GM12872 (cell line): ENCODE results near the gene BBX.

Experiments
- CTCF ChIP-seq: IDR thresholded peaks from 3 replicates; pipeline ENCODE4 v1.5.1; 2011; ENCODE audit warnings: low read depth, mild to moderate bottlenecking, low read length, moderate library complexity; ENCODE audit not compliant: insufficient read depth

The BBX gene

GRCh38 chr3:107794664-107795443, 272.1 kb downstream of the BBX start:
- no peak for TF ChIP-seq CTCF

- TF ChIP-seq CTCF = no peak
Measured at GRCh38 chr3:107795514-107796094, 272.8 kb downstream of the BBX start.

DNA sequence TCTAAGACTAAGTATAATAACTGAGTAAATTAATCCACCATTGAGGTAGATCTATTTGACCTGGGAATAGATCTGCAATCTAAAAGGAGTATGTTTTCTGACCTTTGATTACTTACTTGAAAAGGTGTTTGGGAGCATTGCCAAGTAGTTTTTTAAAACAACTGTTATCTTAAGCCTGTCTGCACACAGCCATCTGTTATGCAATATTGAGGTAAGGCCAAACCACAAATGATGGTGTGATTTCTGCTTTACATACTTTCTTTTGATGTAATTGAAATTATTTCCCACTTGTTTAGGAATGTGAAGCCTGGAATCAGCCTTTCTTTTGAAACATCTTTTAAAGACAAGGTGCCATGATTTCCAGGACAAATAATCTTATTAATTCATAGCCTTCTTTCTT, 274.0 kb downstream of the BBX start:
- TF ChIP-seq CTCF = no peak

GRCh38 chr3:107797586-107797985, 274.8 kb downstream of the BBX start:
- TF ChIP-seq CTCF = no peak

- no peak for TF ChIP-seq CTCF
Measured at GRCh38 chr3:107798381-107798780, 275.6 kb downstream of the BBX start.

DNA sequence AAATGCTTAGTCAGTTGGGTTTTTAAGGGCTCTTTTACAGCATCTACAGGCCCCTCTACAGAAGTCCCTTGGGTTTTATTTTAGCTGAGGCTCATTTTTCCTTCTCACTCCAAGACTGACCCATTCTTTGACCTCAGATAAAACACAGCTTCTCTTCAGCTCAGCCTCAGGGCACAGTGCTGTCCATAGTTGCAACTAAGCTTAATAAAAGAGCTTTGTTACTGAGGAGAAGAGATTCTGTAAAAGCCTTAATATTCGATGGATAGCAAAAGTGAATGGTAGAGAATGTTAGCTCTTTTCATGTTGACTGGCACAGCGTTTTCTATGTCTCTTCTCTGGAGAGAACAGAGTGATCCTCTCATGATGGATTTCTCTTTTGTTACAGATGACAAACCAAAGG, 277.9 kb downstream of the BBX start:
- TF ChIP-seq CTCF = no peak

DNA sequence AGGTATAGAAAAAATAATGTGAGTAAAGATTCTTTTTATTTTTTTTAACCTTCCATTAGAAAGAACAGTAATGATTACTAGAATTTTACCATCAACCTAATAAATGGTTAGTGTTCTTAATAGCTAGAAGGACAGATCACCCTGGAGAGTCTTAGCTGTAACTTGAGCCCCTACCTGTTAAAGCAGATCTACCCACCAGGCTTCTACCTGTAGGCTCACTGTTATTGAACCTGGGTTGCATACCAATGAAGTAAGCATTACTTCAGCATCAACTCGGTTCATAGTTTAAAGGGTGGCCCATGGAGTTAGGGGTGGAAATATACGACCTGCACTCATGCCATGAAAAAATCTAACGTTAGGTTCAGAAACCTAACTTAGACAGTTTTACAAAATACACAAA, 280.4 kb downstream of the BBX start:
- TF ChIP-seq CTCF = no peak
